SK-N-SH treated with all-trans-retinoic acid at 6 μM for 48 hours (cell line): ENCODE results near the gene COL26A1.

Experiments
- ATAC-seq: fragments of 200-7000 bp; cut with Tn5 transposase; 3 replicates; pipeline ENCODE4 v1.9.1; 2020; ENCODE audit warnings: mild to moderate bottlenecking, moderate library complexity
- ARNTL ChIP-seq: fragments of 450-650 bp; formaldehyde crosslinking; IDR thresholded peaks from 2 replicates; pipeline ENCODE4 v1.5.0; 2020; ENCODE audit warnings: low read depth, mild to moderate bottlenecking, moderate library complexity, borderline replicate concordance
- BACH2 ChIP-seq: fragments of 250-450 bp; sonication (Bioruptor Pico); IDR thresholded peaks from 2 replicates; pipeline ENCODE4 v1.9.0; 2021; ENCODE audit warnings: mild to moderate bottlenecking, borderline replicate concordance
- CSDC2 ChIP-seq: fragments of 250-450 bp; sonication (Bioruptor Pico); IDR thresholded peaks from 2 replicates; pipeline ENCODE4 v1.5.0; 2020; ENCODE audit warnings: mild to moderate bottlenecking, moderate library complexity
- GLIS3 ChIP-seq: fragments of 250-450 bp; sonication (Bioruptor Pico); IDR thresholded peaks from 2 replicates; pipeline ENCODE4 v1.5.0; 2020; ENCODE audit warnings: mild to moderate bottlenecking, moderate library complexity
- ISL1 ChIP-seq: fragments of 250-450 bp; sonication (Bioruptor Pico); IDR thresholded peaks from 2 replicates; pipeline ENCODE4 v2.1.2; 2022; ENCODE audit warnings: mild to moderate bottlenecking, moderate library complexity
- OSR1 ChIP-seq: fragments of 250-450 bp; sonication (Bioruptor Pico); IDR thresholded peaks from 2 replicates; pipeline ENCODE4 v1.8.0; 2022; ENCODE audit warnings: moderate library complexity, mild to moderate bottlenecking, inconsistent platforms
- PPARA ChIP-seq: fragments of 250-450 bp; sonication (Bioruptor Pico); IDR thresholded peaks from 2 replicates; pipeline ENCODE4 v1.5.0; 2020; ENCODE audit warnings: mild to moderate bottlenecking, borderline replicate concordance
- RARB ChIP-seq: fragments of 250-450 bp; sonication (Bioruptor Pico); IDR thresholded peaks from 2 replicates; pipeline ENCODE4 v1.8.0; 2021; ENCODE audit warnings: mild to moderate bottlenecking, moderate library complexity
- TCF4 ChIP-seq: fragments of 250-450 bp; sonication (Bioruptor Pico); IDR thresholded peaks from 2 replicates; pipeline ENCODE4 v1.8.0; 2021; ENCODE audit warnings: mild to moderate bottlenecking, moderate library complexity, borderline replicate concordance
- TOX ChIP-seq: fragments of 250-450 bp; sonication (Bioruptor Pico); IDR thresholded peaks from 2 replicates; pipeline ENCODE4 v1.8.0; 2021; ENCODE audit warnings: mild to moderate bottlenecking, moderate library complexity, borderline replicate concordance
- ZC3H10 ChIP-seq: fragments of 250-450 bp; sonication (Bioruptor Pico); IDR thresholded peaks from 2 replicates; pipeline ENCODE4 v1.5.1; 2021; ENCODE audit warnings: mild to moderate bottlenecking, moderate library complexity
- ZFP3 ChIP-seq: fragments of 250-450 bp; sonication (Bioruptor Pico); IDR thresholded peaks from 2 replicates; pipeline ENCODE4 v1.5.0; 2020; ENCODE audit warnings: mild to moderate bottlenecking, moderate library complexity
- ZFP30 ChIP-seq: fragments of 450-650 bp; formaldehyde crosslinking; IDR thresholded peaks from 2 replicates; pipeline ENCODE4 v1.5.0; 2022; ENCODE audit warnings: mild to moderate bottlenecking, moderate library complexity
- ZNF565 ChIP-seq: fragments of 450-650 bp; formaldehyde crosslinking; conservative IDR thresholded peaks from 2 replicates; pipeline ENCODE4 v1.5.0; 2020; ENCODE audit warnings: low read depth, mild to moderate bottlenecking, moderate library complexity
- ZNF8 ChIP-seq: fragments of 450-650 bp; formaldehyde crosslinking; IDR thresholded peaks from 2 replicates; pipeline ENCODE4 v1.5.0; 2020; ENCODE audit warnings: mild to moderate bottlenecking, moderate library complexity
- TF ChIP-seq, protein P1 (sequence below): fragments of 250-450 bp; sonication (Bioruptor Pico); IDR thresholded peaks from 2 replicates; pipeline ENCODE4 v1.5.1; 2020; ENCODE audit warnings: low read depth, mild to moderate bottlenecking, moderate library complexity
- TF ChIP-seq, protein P2 (sequence below): fragments of 250-450 bp; sonication (Bioruptor Pico); IDR thresholded peaks from 2 replicates; pipeline ENCODE4 v1.8.0; 2020; ENCODE audit warnings: mild to moderate bottlenecking, moderate library complexity, borderline replicate concordance
- TF ChIP-seq, protein P3 (sequence below): fragments of 250-450 bp; sonication (Bioruptor Pico); IDR thresholded peaks from 2 replicates; pipeline ENCODE4 v1.5.1; 2021; ENCODE audit warnings: mild to moderate bottlenecking, moderate library complexity
- TF ChIP-seq, protein P4 (sequence below): fragments of 250-450 bp; sonication (Bioruptor Pico); IDR thresholded peaks from 2 replicates; pipeline ENCODE4 v1.5.0; 2020; ENCODE audit warnings: mild to moderate bottlenecking, moderate library complexity

Gene COL26A1

DNA sequence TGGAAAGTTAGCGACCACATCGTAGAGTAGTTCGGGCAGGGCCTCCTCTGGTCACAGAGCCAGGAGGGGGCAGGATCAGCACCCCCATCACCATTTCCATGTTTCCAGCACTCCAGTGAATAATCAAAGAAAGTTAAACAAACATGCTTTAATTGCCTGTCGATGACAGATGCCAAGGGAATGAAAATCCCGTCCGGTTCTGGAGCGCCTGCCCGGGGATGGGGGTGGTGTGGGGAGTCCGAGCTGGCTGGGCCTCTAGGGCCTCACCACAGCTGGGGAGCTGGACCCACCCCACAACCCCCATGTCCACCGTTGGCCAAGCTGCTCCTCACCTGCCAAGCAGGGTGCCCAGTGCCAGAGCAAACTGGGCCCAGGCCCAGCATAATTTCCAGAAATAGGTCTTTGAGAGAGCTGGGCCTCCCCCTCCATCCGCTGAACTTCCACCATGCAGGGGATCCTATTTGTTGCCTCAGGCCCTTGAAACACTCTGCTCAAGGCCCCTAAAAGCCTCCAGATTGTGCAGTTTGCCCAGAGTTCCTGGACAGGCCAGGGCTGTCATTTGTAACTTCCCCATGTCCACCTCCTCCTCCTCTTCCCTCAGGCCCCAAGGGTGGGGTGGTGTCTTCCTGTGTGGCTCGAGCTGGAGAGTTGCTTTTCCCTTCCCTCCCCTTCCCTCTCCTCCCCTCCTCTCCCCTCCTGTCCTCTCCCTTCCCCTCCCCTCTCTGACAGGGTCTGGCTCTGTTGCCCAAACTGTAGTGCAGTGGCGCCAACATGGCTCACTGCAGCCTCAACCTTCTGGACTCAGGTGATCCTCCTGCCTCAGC is 165.4 kb downstream of the COL26A1 start:
- TF ChIP-seq, protein P1, sequence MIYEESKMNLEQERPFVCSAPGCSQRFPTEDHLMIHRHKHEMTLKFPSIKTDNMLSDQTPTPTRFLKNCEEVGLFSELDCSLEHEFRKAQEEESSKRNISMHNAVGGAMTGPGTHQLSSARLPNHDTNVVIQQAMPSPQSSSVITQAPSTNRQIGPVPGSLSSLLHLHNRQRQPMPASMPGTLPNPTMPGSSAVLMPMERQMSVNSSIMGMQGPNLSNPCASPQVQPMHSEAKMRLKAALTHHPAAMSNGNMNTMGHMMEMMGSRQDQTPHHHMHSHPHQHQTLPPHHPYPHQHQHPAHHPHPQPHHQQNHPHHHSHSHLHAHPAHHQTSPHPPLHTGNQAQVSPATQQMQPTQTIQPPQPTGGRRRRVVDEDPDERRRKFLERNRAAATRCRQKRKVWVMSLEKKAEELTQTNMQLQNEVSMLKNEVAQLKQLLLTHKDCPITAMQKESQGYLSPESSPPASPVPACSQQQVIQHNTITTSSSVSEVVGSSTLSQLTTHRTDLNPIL = no peak
- TF ChIP-seq ZNF565 (CRISPR knock-in tag) (no peak), PPARA (CRISPR knock-in tag) (no peak), GLIS3 (CRISPR knock-in tag) (no peak)
- TF ChIP-seq, protein P2, sequence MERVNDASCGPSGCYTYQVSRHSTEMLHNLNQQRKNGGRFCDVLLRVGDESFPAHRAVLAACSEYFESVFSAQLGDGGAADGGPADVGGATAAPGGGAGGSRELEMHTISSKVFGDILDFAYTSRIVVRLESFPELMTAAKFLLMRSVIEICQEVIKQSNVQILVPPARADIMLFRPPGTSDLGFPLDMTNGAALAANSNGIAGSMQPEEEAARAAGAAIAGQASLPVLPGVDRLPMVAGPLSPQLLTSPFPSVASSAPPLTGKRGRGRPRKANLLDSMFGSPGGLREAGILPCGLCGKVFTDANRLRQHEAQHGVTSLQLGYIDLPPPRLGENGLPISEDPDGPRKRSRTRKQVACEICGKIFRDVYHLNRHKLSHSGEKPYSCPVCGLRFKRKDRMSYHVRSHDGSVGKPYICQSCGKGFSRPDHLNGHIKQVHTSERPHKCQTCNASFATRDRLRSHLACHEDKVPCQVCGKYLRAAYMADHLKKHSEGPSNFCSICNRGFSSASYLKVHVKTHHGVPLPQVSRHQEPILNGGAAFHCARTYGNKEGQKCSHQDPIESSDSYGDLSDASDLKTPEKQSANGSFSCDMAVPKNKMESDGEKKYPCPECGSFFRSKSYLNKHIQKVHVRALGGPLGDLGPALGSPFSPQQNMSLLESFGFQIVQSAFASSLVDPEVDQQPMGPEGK (CRISPR knock-in tag) = no peak
- no peak for ATAC-seq

DNA sequence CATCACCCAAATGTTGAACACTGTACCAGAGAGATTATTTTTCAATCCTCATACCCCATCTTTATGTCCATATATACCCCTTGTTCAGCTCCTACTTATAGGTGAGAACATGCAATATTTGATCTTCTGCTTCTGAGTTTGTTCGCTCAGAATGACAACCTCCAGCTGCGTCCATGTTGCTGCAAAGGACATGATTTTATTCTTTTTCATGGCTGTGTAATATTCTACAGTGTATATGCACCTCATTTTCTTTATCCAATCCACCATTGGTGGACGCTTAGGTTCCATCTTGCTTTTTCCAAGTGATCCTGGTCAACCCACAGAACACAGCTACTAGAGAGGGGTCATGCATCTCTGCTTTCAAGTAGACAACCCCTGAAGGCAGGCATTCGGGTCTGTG is 166.9 kb downstream of the COL26A1 start:
- ATAC-seq = no peak
- TF ChIP-seq, protein P2 (CRISPR knock-in tag) = no peak
- TF ChIP-seq, protein P3, sequence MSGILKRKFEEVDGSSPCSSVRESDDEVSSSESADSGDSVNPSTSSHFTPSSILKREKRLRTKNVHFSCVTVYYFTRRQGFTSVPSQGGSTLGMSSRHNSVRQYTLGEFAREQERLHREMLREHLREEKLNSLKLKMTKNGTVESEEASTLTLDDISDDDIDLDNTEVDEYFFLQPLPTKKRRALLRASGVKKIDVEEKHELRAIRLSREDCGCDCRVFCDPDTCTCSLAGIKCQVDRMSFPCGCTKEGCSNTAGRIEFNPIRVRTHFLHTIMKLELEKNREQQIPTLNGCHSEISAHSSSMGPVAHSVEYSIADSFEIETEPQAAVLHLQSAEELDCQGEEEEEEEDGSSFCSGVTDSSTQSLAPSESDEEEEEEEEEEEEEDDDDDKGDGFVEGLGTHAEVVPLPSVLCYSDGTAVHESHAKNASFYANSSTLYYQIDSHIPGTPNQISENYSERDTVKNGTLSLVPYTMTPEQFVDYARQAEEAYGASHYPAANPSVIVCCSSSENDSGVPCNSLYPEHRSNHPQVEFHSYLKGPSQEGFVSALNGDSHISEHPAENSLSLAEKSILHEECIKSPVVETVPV (CRISPR knock-in tag) = no peak
- TF ChIP-seq ZFP30 (CRISPR knock-in tag) = no peak
- TF ChIP-seq, protein P1 = no peak
- TF ChIP-seq GLIS3 (CRISPR knock-in tag) = no peak
- TF ChIP-seq ZNF8 = no peak
- no peak for TF ChIP-seq ZFP3 (CRISPR knock-in tag)
- TF ChIP-seq ISL1 (CRISPR knock-in tag) = no peak
- TF ChIP-seq TOX = no peak
- TF ChIP-seq, protein P4, sequence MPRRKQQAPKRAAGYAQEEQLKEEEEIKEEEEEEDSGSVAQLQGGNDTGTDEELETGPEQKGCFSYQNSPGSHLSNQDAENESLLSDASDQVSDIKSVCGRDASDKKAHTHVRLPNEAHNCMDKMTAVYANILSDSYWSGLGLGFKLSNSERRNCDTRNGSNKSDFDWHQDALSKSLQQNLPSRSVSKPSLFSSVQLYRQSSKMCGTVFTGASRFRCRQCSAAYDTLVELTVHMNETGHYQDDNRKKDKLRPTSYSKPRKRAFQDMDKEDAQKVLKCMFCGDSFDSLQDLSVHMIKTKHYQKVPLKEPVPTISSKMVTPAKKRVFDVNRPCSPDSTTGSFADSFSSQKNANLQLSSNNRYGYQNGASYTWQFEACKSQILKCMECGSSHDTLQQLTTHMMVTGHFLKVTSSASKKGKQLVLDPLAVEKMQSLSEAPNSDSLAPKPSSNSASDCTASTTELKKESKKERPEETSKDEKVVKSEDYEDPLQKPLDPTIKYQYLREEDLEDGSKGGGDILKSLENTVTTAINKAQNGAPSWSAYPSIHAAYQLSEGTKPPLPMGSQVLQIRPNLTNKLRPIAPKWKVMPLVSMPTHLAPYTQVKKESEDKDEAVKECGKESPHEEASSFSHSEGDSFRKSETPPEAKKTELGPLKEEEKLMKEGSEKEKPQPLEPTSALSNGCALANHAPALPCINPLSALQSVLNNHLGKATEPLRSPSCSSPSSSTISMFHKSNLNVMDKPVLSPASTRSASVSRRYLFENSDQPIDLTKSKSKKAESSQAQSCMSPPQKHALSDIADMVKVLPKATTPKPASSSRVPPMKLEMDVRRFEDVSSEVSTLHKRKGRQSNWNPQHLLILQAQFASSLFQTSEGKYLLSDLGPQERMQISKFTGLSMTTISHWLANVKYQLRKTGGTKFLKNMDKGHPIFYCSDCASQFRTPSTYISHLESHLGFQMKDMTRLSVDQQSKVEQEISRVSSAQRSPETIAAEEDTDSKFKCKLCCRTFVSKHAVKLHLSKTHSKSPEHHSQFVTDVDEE = no peak
- no peak for TF ChIP-seq ARNTL (CRISPR knock-in tag)
- TF ChIP-seq ZNF565 (CRISPR knock-in tag) = no peak
- TF ChIP-seq CSDC2 (CRISPR knock-in tag) = no peak
- no peak for TF ChIP-seq TCF4 (CRISPR knock-in tag)
- no peak for TF ChIP-seq BACH2 (CRISPR knock-in tag)
- TF ChIP-seq RARB (CRISPR knock-in tag) = no peak
- TF ChIP-seq PPARA (CRISPR knock-in tag) = no peak
- no peak for TF ChIP-seq OSR1
- no peak for TF ChIP-seq ZC3H10 (CRISPR knock-in tag)
